Measurements from ENCODE around the gene CDK5RAP1.

CDK5RAP1 gene

GRCh38 chr20:33339515-33340058 lies 61.7 kb downstream of the CDK5RAP1 start:
- no peaks in the 10 kb centered on the region for H3K36me3 ChIP-seq (replicated peaks; ENCODE audit: low read depth, low read length)
- TF ChIP-seq EZH2phosphoT487 (IDR thresholded peaks at IDR 0.05; ENCODE audit: low read depth) (no peak), CTCF (IDR thresholded peaks at IDR 0.05; ENCODE audit: low read depth, low read length) (no peak)
- H3K27ac ChIP-seq (ENCODE audit: low read length) = no peak overlapping the region
- no peak overlapping the region for H2AFZ ChIP-seq (ENCODE audit: low read depth, low read length)
- H3K9me3 ChIP-seq (ENCODE audit: insufficient read depth, low read length) = no peaks in the 10 kb centered on the region
- H4K20me1 ChIP-seq (ENCODE audit: insufficient read depth, low read length) = no peaks in the 10 kb centered on the region
- no peak overlapping the region for H3K4me2 ChIP-seq (ENCODE audit: low read length)
- no peaks in the 10 kb centered on the region for H3K79me2 ChIP-seq (ENCODE audit: low read length)
- H3K27me3 ChIP-seq (ENCODE audit: low read depth, low read length) = 0 out of 2 replicates have a peak, but pooled peaks cover 4% of the 10 kb centered on the region
- no peak overlapping the region for H3K9ac ChIP-seq (ENCODE audit: low read length)
- H3K4me1 ChIP-seq (ENCODE audit: low read length) = peaks cover 16% of the 10 kb centered on the region
- no peak overlapping the region for H3K4me3 ChIP-seq (ENCODE audit: low read length)

- H3K4me1 ChIP-seq (ENCODE audit: low read length) = peaks cover 16% of the 10 kb centered on the region
- H3K4me2 ChIP-seq (ENCODE audit: low read length) = peak overlapping the region; percentile 63
- no peak overlapping the region for H3K4me3 ChIP-seq (ENCODE audit: low read length)
- H3K27me3 ChIP-seq (ENCODE audit: low read depth, low read length) = peaks cover 9% of the 10 kb centered on the region; the same call in 1 of the 2 replicates
- H3K79me2 ChIP-seq (ENCODE audit: low read length) = no peaks in the 10 kb centered on the region
- no peaks in the 10 kb centered on the region for H3K36me3 ChIP-seq (replicated peaks; ENCODE audit: low read depth, low read length)
- H3K9me3 ChIP-seq (ENCODE audit: insufficient read depth, low read length) = no peaks in the 10 kb centered on the region
- no peaks in the 10 kb centered on the region; the same call in 1 of the 2 replicates for H4K20me1 ChIP-seq (ENCODE audit: insufficient read depth, low read length)
- no peak overlapping the region for H2AFZ ChIP-seq (ENCODE audit: low read depth, low read length)
- no peak overlapping the region for H3K9ac ChIP-seq (ENCODE audit: low read length)
- no peak for TF ChIP-seq EZH2phosphoT487 (IDR thresholded peaks at IDR 0.05; ENCODE audit: low read depth)
- TF ChIP-seq CTCF (IDR thresholded peaks at IDR 0.05; ENCODE audit: low read depth, low read length) = no peak
- no peak overlapping the region for H3K27ac ChIP-seq (ENCODE audit: low read length)
Observed at GRCh38 chr20:33338467-33339258, 62.7 kb downstream of the CDK5RAP1 start.

GRCh38 chr20:33337531-33338165 lies 63.7 kb downstream of the CDK5RAP1 start:
- Histone ChIP-seq H3K4me1 (ENCODE audit: low read length) (peaks cover 16% of the 10 kb centered on the region), H3K79me2 (ENCODE audit: low read length) (no peaks in the 10 kb centered on the region), H3K4me2 (ENCODE audit: low read length) (peak overlapping the region; percentile 63), H3K27me3 (ENCODE audit: low read depth, low read length) (peaks cover 10% of the 10 kb centered on the region), H3K4me3 (ENCODE audit: low read length) (peak overlapping the region; percentile 34), H3K27ac (ENCODE audit: low read length) (no peak overlapping the region), H3K9ac (ENCODE audit: low read length) (no peak overlapping the region), H2AFZ (ENCODE audit: low read depth, low read length) (peak overlapping the region; percentile 15), H3K36me3 (replicated peaks; ENCODE audit: low read depth, low read length) (no peaks in the 10 kb centered on the region), H4K20me1 (ENCODE audit: insufficient read depth, low read length) (no peaks in the 10 kb centered on the region; the same call in 1 of the 2 replicates), H3K9me3 (ENCODE audit: insufficient read depth, low read length) (no peaks in the 10 kb centered on the region)
- TF ChIP-seq EZH2phosphoT487 (IDR thresholded peaks at IDR 0.05; ENCODE audit: low read depth) = no peak
- no peak for TF ChIP-seq CTCF (IDR thresholded peaks at IDR 0.05; ENCODE audit: low read depth, low read length)

GRCh38 chr20:33337119-33337518 lies 64.2 kb downstream of the CDK5RAP1 start:
- Histone ChIP-seq H3K4me3 (ENCODE audit: low read length) (peak overlapping the region; percentile 34), H3K9ac (ENCODE audit: low read length) (no peak overlapping the region), H3K4me2 (ENCODE audit: low read length) (peak overlapping the region; percentile 63), H3K4me1 (ENCODE audit: low read length) (peaks cover 16% of the 10 kb centered on the region), H3K36me3 (replicated peaks; ENCODE audit: low read depth, low read length) (no peaks in the 10 kb centered on the region), H3K27ac (ENCODE audit: low read length) (no peak overlapping the region), H3K27me3 (ENCODE audit: low read depth, low read length) (peaks cover 15% of the 10 kb centered on the region), H2AFZ (ENCODE audit: low read depth, low read length) (peak overlapping the region; percentile 15; the same call in 1 of the 2 replicates), H3K9me3 (ENCODE audit: insufficient read depth, low read length) (no peaks in the 10 kb centered on the region), H4K20me1 (ENCODE audit: insufficient read depth, low read length) (no peaks in the 10 kb centered on the region; the same call in 1 of the 2 replicates), H3K79me2 (ENCODE audit: low read length) (no peaks in the 10 kb centered on the region)
- no peak for TF ChIP-seq EZH2phosphoT487 (IDR thresholded peaks at IDR 0.05; ENCODE audit: low read depth)
- peak; percentile 31 for TF ChIP-seq CTCF (IDR thresholded peaks at IDR 0.05; ENCODE audit: low read depth, low read length)

Measured in OCI-LY3 (cell line).